Mesenchymal stem cell (in vitro differentiated cells and primary cell): ENCODE data around the gene SLCO3A1.

ENCODE experiments used
- DNase-seq: peaks from one replicate; pipeline ENCODE4 v3.0.0-alpha.2; 2013
- H2AFZ ChIP-seq: one replicate; pipeline ENCODE4 v1.6.1; 2013; ENCODE audit warnings: low read depth, mild to moderate bottlenecking, control low read depth, inconsistent platforms, low read length, moderate library complexity
- H2AK5ac ChIP-seq: 2 replicates; pipeline ENCODE4 v1.6.1; 2013; ENCODE audit warnings: low read length, moderate library complexity, mild to moderate bottlenecking, inconsistent platforms; ENCODE audit not compliant: severe bottlenecking
- H2BK120ac ChIP-seq: one replicate; pipeline ENCODE4 v1.6.1; 2013; ENCODE audit warnings: low read depth, mild to moderate bottlenecking, inconsistent platforms, low read length, moderate library complexity
- H2BK12ac ChIP-seq, 2 experiments: one replicate each; pipeline ENCODE4 v1.6.1; 2013; ENCODE audit warnings: inconsistent platforms in 2 of 2, low read length in 2 of 2, mild to moderate bottlenecking in 2 of 2, moderate library complexity in 2 of 2, control low read depth in 1 of 2
- H2BK15ac ChIP-seq: one replicate; pipeline ENCODE4 v1.6.1; 2013; ENCODE audit warnings: mild to moderate bottlenecking, low read depth, inconsistent platforms; ENCODE audit not compliant: poor library complexity, severe bottlenecking
- H2BK5ac ChIP-seq: 2 replicates; pipeline ENCODE4 v1.6.1; 2013; ENCODE audit warnings: low read depth, mild to moderate bottlenecking, low read length, control low read depth, inconsistent platforms; ENCODE audit not compliant: poor library complexity, severe bottlenecking
- H3K14ac ChIP-seq, 2 experiments: one replicate each; pipeline ENCODE4 v1.6.1; 2013; ENCODE audit warnings: inconsistent platforms in 2 of 2, low read length in 2 of 2, control low read depth in 1 of 2, mild to moderate bottlenecking in 1 of 2, moderate library complexity in 1 of 2
- H3K18ac ChIP-seq, 2 experiments: one replicate each; pipeline ENCODE4 v1.6.1; 2013; ENCODE audit warnings: inconsistent platforms in 2 of 2, low read length in 2 of 2, control low read depth in 1 of 2, low read depth in 1 of 2, mild to moderate bottlenecking in 1 of 2
- H3K23ac ChIP-seq, 2 experiments: one replicate each; pipeline ENCODE4 v1.6.1; 2013; ENCODE audit warnings: inconsistent platforms in 2 of 2, low read length in 2 of 2, mild to moderate bottlenecking in 2 of 2, moderate library complexity in 2 of 2, control low read depth in 1 of 2
- H3K27ac ChIP-seq: 2 replicates; pipeline ENCODE4 v1.5.1; 2013; ENCODE audit warnings: mild to moderate bottlenecking, moderate library complexity, low read length, control low read depth, inconsistent platforms; ENCODE audit not compliant: poor library complexity, severe bottlenecking
- H3K27me3 ChIP-seq, 2 experiments: 2 replicates each; pipeline versions ENCODE4 v1.6.1 to v1.7.0; 2013; ENCODE audit warnings: low read length in 2 of 2, mild to moderate bottlenecking in 2 of 2, moderate library complexity in 2 of 2, control low read depth in 1 of 2, inconsistent platforms in 1 of 2; ENCODE audit not compliant: control insufficient read depth in 1 of 2, insufficient read depth in 1 of 2
- H3K36me3 ChIP-seq, 2 experiments: 2 replicates each; pipeline versions ENCODE4 v1.6.1 to v1.7.0; 2013; ENCODE audit warnings: low read length in 2 of 2, control low read depth in 1 of 2, inconsistent platforms in 1 of 2, low read depth in 1 of 2, mild to moderate bottlenecking in 1 of 2; ENCODE audit not compliant: insufficient read depth in 2 of 2, control insufficient read depth in 1 of 2
- H3K4ac ChIP-seq, 2 experiments: one replicate each; pipeline ENCODE4 v1.6.1; 2013; ENCODE audit warnings: inconsistent platforms in 2 of 2, low read length in 2 of 2, mild to moderate bottlenecking in 2 of 2, moderate library complexity in 2 of 2, control low read depth in 1 of 2, low read depth in 1 of 2
- H3K4me1 ChIP-seq: 2 replicates; pipeline ENCODE4 v1.6.1; 2013; ENCODE audit warnings: low read depth, low read length, control low read depth; ENCODE audit not compliant: control insufficient read depth, insufficient read depth
- H3K4me2 ChIP-seq: 2 replicates; pipeline ENCODE4 v1.6.1; 2013; ENCODE audit warnings: low read length, mild to moderate bottlenecking, inconsistent platforms; ENCODE audit not compliant: poor library complexity, severe bottlenecking
- H3K4me3 ChIP-seq, 2 experiments: 2 replicates each; pipeline versions ENCODE4 v1.5.1 to v1.7.0; 2013; ENCODE audit warnings: low read length in 2 of 2, mild to moderate bottlenecking in 2 of 2, control low read depth in 1 of 2, low read depth in 1 of 2; ENCODE audit not compliant: insufficient read depth in 1 of 2
- H3K79me1 ChIP-seq: replicated peaks from 2 replicates; pipeline ENCODE4 v1.6.1; 2013; ENCODE audit warnings: mild to moderate bottlenecking, control low read depth, low read length, inconsistent platforms; ENCODE audit not compliant: poor library complexity, severe bottlenecking
- H3K9ac ChIP-seq: 2 replicates; pipeline ENCODE4 v1.7.0; 2013; ENCODE audit warnings: mild to moderate bottlenecking, low read length, moderate library complexity
- H3K9me3 ChIP-seq: 2 replicates; pipeline ENCODE4 v1.7.0; 2013; ENCODE audit warnings: mild to moderate bottlenecking, low read length; ENCODE audit not compliant: control insufficient read depth
- H4K8ac ChIP-seq: one replicate; pipeline ENCODE4 v1.6.1; 2013; ENCODE audit warnings: inconsistent platforms, mild to moderate bottlenecking, low read length, moderate library complexity
- H4K91ac ChIP-seq: one replicate; pipeline ENCODE4 v1.6.1; 2013; ENCODE audit warnings: mild to moderate bottlenecking, low read length, inconsistent platforms
- WGBS: methylation state at CpG from one replicate; pipeline ENCODE4 v1.1.7; 2013; ENCODE audit warnings: mixed read lengths; 5-methylcytosine and 5-hydroxymethylcytosine counted together

The SLCO3A1 gene

DNA sequence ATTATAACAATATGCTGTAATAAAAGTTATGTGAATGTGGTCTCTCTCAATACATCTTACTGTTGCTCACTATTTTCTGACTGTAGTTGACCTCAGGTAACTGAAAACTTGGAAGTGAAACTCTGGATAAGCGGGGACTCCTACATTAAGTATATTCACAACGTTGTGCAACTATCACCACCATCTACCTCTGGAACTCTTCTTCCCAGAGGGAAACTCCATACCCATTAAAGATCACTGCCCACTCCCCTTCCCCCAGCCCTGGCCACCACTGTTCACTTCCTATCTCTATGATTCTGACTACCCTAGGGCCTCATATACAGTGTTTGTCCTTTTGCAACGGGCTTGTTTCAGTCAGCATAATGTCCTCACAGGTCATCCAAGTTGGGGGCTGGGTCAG is 20.7 kb downstream of the SLCO3A1 start:
- Histone ChIP-seq H3K4me3 (no peak overlapping the region), H4K91ac (no peak overlapping the region), H3K4ac (no peak overlapping the region), H3K14ac (no peak overlapping the region), H2BK120ac (no peak overlapping the region), H3K9me3 (no peaks in the 10 kb centered on the region), H2AK5ac (no peak overlapping the region), H4K8ac (no peak overlapping the region), H3K18ac (no peak overlapping the region), H3K4me2 (no peak overlapping the region), H2AFZ (no peak overlapping the region), H3K27me3 (no peaks in the 10 kb centered on the region), H3K4me1 (no peaks in the 10 kb centered on the region), H2BK12ac (no peak overlapping the region), H2BK15ac (no peak overlapping the region), H3K9ac (no peak overlapping the region), H3K27ac (no peak overlapping the region), H3K36me3 (peaks cover 0 to 5% of the 10 kb centered on the region in 2 experiments), H2BK5ac (no peak overlapping the region), H3K23ac (no peak overlapping the region), H3K79me1 (peaks cover 5% of the 10 kb centered on the region)
- DNase-seq = no peak
- 75% methylated on average over 3 of the region's 3 CpGs for WGBS

DNA sequence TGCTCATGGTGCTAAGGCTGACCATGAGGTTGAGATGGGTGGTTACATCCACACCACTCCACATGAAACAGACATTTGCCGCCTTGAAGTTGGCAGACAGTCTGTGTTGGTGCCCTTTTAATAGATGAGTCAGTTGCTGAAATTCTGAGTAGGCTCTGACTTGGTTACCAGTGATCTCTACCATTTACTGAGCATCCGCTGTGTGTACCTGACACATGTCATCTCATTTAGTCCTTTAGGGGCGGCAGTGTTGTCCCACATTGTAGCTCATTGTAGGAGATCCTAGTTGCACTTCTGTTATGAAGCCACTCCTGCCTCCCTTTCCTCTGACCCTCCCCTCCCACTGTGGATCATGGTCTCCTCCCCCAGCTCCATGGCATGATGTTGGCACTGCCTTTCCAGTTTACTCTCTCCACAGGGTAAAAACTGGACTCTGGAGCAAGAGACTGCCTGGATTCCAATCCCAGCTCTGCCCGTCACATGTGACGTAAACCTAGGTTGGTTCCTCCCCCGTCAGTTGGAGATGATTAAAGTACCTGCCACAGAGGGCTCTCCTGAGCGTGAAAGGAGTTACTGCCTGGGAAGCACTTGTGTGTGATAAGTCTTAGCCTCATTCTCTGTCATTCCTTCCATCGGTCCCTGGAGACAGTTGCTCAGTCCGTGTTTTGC is 21.6 kb downstream of the SLCO3A1 start:
- Histone ChIP-seq H4K8ac (no peak overlapping the region), H4K91ac (no peak overlapping the region), H2BK5ac (no peak overlapping the region), H3K36me3 (peaks cover 0 to 5% of the 10 kb centered on the region in 2 experiments), H2BK12ac (no peak overlapping the region), H3K79me1 (peaks cover 2% of the 10 kb centered on the region), H2BK15ac (no peak overlapping the region), H3K23ac (no peak overlapping the region), H3K9me3 (no peaks in the 10 kb centered on the region), H3K4ac (no peak overlapping the region), H3K18ac (no peak overlapping the region), H3K27me3 (no peaks in the 10 kb centered on the region), H2BK120ac (no peak overlapping the region), H2AFZ (no peak overlapping the region), H3K4me2 (no peak overlapping the region), H3K4me1 (no peaks in the 10 kb centered on the region), H3K27ac (no peak overlapping the region), H3K14ac (no peak overlapping the region), H2AK5ac (no peak overlapping the region), H3K9ac (no peak overlapping the region), H3K4me3 (no peak overlapping the region)
- WGBS = 82% methylated on average over 9 of the region's 9 CpGs
- DNase-seq = no peak

GRCh38 chr15:91876187-91876586 is 22.7 kb downstream of the SLCO3A1 start:
- no peak overlapping the region for H3K4me3 ChIP-seq
- no peak overlapping the region for H3K9ac ChIP-seq
- no peak overlapping the region for H2BK120ac ChIP-seq
- no peak overlapping the region for H3K23ac ChIP-seq
- peaks cover 2% of the 10 kb centered on the region for H3K79me1 ChIP-seq
- H3K4me1 ChIP-seq = no peaks in the 10 kb centered on the region
- no peak overlapping the region for H2BK5ac ChIP-seq
- H3K36me3 ChIP-seq = peaks cover 0 to 5% of the 10 kb centered on the region in 2 experiments
- H4K8ac ChIP-seq = no peak overlapping the region
- no peak overlapping the region for H2AK5ac ChIP-seq
- no peaks in the 10 kb centered on the region for H3K9me3 ChIP-seq
- no peak overlapping the region for H3K14ac ChIP-seq
- no peak overlapping the region for H2AFZ ChIP-seq
- H2BK15ac ChIP-seq = no peak overlapping the region
- no peak overlapping the region for H3K27ac ChIP-seq
- no peaks in the 10 kb centered on the region for H3K27me3 ChIP-seq
- H2BK12ac ChIP-seq = no peak overlapping the region
- H3K18ac ChIP-seq = no peak overlapping the region
- no peak overlapping the region for H4K91ac ChIP-seq
- WGBS = 87% methylated on average over 3 of the region's 5 CpGs
- DNase-seq = no peak
- no peak overlapping the region for H3K4me2 ChIP-seq
- no peak overlapping the region for H3K4ac ChIP-seq

GRCh38 chr15:91878319-91878870 is 24.9 kb downstream of the SLCO3A1 start:
- Histone ChIP-seq H3K4me1 (no peaks in the 10 kb centered on the region), H2BK120ac (no peak overlapping the region), H3K36me3 (peaks cover 0 to 5% of the 10 kb centered on the region in 2 experiments), H3K4me2 (no peak overlapping the region), H3K23ac (no peak overlapping the region), H4K91ac (no peak overlapping the region), H3K27me3 (no peaks in the 10 kb centered on the region), H3K9ac (no peak overlapping the region), H2BK5ac (no peak overlapping the region), H3K14ac (no peak overlapping the region), H2BK12ac (no peak overlapping the region), H3K9me3 (no peaks in the 10 kb centered on the region), H3K4ac (no peak overlapping the region), H3K27ac (no peak overlapping the region), H2AFZ (no peak overlapping the region), H2AK5ac (no peak overlapping the region), H3K4me3 (no peak overlapping the region), H4K8ac (no peak overlapping the region), H2BK15ac (no peak overlapping the region), H3K18ac (no peak overlapping the region), H3K79me1 (peaks cover 2% of the 10 kb centered on the region)
- no peak for DNase-seq
- 89% methylated on average over 10 of the region's 10 CpGs for WGBS
